ENCODE data around the gene FGF12.

- TF ChIP-seq, protein P1, sequence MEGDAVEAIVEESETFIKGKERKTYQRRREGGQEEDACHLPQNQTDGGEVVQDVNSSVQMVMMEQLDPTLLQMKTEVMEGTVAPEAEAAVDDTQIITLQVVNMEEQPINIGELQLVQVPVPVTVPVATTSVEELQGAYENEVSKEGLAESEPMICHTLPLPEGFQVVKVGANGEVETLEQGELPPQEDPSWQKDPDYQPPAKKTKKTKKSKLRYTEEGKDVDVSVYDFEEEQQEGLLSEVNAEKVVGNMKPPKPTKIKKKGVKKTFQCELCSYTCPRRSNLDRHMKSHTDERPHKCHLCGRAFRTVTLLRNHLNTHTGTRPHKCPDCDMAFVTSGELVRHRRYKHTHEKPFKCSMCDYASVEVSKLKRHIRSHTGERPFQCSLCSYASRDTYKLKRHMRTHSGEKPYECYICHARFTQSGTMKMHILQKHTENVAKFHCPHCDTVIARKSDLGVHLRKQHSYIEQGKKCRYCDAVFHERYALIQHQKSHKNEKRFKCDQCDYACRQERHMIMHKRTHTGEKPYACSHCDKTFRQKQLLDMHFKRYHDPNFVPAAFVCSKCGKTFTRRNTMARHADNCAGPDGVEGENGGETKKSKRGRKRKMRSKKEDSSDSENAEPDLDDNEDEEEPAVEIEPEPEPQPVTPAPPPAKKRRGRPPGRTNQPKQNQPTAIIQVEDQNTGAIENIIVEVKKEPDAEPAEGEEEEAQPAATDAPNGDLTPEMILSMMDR (IDR thresholded peaks at IDR 0.05): no peak
- no peak for TF ChIP-seq POLR2A (IDR thresholded peaks at IDR 0.05)
Observed at GRCh38 chr3:192169332-192169915, 557.9 kb downstream of the FGF12 start.
